Measurements from ENCODE around the gene ZC3H6.

- TF ChIP-seq CTCF (conservative IDR thresholded peaks at IDR 0.05 in 1 of 2, IDR thresholded peaks at IDR 0.05 in 1 of 2; ENCODE audit: extremely low read depth in 1 of 2, insufficient read depth in 1 of 2, low read depth in 1 of 2, low read length in 2 of 2) (no peak), EZH2 (IDR thresholded peaks at IDR 0.05; ENCODE audit: borderline replicate concordance, low read length) (no peak)
Observed at GRCh38 chr2:112318515-112318914, 43.1 kb downstream of the ZC3H6 start.

Data from mammary epithelial cell (primary cell).